Rectal smooth muscle tissue (tissue), 1 donor: ENCODE results near the gene PAPSS2.
A peak's percentile ranks its signal among the peaks of the same experiment; 100 is the strongest.

Source experiments
- H3K27ac ChIP-seq: one replicate; pipeline ENCODE4 v1.7.0; 2013; ENCODE audit warnings: low read depth, low read length, inconsistent platforms
- H3K27me3 ChIP-seq: one replicate; pipeline ENCODE4 v1.7.0; 2013; ENCODE audit warnings: low read length; ENCODE audit not compliant: control insufficient read depth, insufficient read depth
- H3K36me3 ChIP-seq: one replicate; pipeline ENCODE4 v1.7.0; 2013; ENCODE audit warnings: low read length; ENCODE audit not compliant: control insufficient read depth, insufficient read depth
- H3K4me1 ChIP-seq: one replicate; pipeline ENCODE4 v1.7.0; 2013; ENCODE audit warnings: low read length; ENCODE audit not compliant: control insufficient read depth, insufficient read depth
- H3K4me3 ChIP-seq: one replicate; pipeline ENCODE4 v1.7.0; 2013; ENCODE audit warnings: low read length
- H3K9ac ChIP-seq: one replicate; pipeline ENCODE4 v1.7.0; 2013; ENCODE audit warnings: low read length

PAPSS2 gene

DNA sequence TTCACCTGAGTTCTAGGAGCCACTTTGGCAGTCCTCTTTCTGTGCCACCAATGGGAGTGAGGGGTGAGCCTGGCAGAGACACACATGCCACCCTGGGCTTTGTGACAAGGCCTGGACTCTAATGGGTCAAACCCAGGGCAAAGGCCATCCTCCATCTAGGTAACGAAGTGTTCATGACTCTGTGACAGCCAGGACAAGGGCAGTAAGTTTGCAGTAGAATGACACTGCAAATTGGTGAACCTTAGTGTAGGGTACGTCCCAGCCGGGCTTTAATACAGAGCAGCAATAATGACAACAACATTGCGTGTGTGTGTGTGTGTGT, 43.3 kb downstream of the PAPSS2 start:
- Histone ChIP-seq H3K9ac (no peak overlapping the region), H3K4me3 (no peak overlapping the region), H3K36me3 (no peaks in the 10 kb centered on the region), H3K27me3 (no peaks in the 10 kb centered on the region), H3K27ac (no peak overlapping the region), H3K4me1 (no peaks in the 10 kb centered on the region)

DNA sequence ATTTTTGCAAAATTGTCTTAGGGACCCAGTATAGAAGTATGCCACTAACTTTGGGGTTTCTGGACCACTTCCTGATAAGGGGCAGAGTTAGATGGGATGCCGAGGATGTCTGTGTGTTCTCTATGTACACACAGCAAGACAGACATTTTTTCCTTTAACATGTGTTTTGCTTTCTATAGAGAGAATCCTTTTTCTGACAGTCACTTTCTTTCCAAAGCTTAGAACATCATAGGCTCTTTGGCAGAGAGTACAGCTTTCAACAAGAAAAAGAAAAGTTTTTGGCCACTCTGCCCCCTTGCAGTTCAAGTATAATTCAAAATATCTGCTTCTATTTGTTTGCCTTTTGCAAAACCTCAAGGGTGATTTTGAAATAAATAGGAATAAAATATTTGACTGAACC, 44.1 kb downstream of the PAPSS2 start:
- Histone ChIP-seq H3K9ac (no peak overlapping the region), H3K4me3 (no peak overlapping the region), H3K36me3 (no peaks in the 10 kb centered on the region), H3K27me3 (no peaks in the 10 kb centered on the region), H3K27ac (no peak overlapping the region), H3K4me1 (no peaks in the 10 kb centered on the region)

DNA sequence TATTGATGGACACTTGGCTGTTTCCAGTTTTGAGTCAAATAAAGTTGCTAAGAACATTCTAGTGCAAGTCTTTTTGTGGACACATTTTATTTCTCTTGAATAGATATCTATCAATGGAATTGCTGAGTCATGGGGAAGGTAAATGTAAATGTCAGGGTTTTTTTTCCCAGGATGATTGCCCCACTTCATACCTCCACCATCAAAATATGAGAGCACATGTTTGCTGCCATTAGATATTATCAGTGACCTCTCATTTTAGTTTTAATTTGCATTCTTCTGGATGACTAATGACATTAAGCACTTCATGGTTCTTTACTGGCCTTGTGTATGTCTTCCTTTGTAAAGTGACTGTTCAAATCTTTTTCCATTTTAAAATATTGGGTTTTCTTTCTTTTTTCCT, 45.7 kb downstream of the PAPSS2 start:
- Histone ChIP-seq H3K4me1 (no peaks in the 10 kb centered on the region), H3K4me3 (no peak overlapping the region), H3K27me3 (no peaks in the 10 kb centered on the region), H3K27ac (no peak overlapping the region), H3K36me3 (peaks cover 3% of the 10 kb centered on the region), H3K9ac (no peak overlapping the region)

DNA sequence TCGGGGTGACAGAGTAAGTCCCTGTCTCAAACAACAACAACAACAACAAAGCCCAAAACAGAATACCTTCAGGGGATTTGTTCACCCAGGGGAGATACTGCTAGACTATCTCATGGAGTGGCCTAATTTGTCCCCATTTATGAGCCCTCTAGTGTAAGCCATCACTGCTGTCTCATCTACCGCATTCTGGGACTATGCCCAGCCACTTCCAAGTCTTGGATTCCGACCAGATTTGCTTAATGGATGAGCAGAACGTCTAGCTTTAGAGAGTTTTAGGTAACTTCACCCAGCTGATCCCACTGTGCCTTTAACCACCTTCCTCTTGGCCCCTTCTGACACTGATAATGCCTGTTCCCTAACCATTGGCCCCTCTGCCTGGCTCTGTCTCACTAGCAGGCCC, 47.1 kb downstream of the PAPSS2 start:
- Histone ChIP-seq H3K27me3 (no peaks in the 10 kb centered on the region), H3K9ac (no peak overlapping the region), H3K4me3 (no peak overlapping the region), H3K36me3 (peaks cover 3% of the 10 kb centered on the region), H3K27ac (no peak overlapping the region), H3K4me1 (no peaks in the 10 kb centered on the region)

DNA sequence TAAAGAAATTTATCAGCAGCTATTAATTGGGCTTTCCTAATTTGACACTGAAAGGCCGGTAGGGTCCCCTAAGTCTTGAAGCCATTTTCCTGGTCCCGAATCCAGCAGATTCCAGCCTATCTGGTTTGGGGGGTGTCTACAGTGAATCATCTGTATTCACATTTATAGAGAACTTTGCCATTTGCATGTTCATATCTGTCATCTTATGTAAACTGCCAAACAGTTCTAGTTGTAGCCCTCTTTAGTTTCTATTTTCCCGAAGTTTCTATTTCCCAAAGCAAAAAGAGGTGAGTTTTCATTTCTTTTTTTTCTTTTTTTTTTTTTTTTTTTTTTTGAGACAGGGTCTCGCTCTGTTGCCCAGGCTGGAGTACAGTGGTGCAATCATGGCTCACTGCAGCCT, 47.6 kb downstream of the PAPSS2 start:
- H3K4me1 ChIP-seq = no peaks in the 10 kb centered on the region
- no peak overlapping the region for H3K4me3 ChIP-seq
- no peak overlapping the region for H3K27ac ChIP-seq
- H3K36me3 ChIP-seq = peaks cover 3% of the 10 kb centered on the region
- H3K27me3 ChIP-seq = no peaks in the 10 kb centered on the region
- H3K9ac ChIP-seq = no peak overlapping the region

DNA sequence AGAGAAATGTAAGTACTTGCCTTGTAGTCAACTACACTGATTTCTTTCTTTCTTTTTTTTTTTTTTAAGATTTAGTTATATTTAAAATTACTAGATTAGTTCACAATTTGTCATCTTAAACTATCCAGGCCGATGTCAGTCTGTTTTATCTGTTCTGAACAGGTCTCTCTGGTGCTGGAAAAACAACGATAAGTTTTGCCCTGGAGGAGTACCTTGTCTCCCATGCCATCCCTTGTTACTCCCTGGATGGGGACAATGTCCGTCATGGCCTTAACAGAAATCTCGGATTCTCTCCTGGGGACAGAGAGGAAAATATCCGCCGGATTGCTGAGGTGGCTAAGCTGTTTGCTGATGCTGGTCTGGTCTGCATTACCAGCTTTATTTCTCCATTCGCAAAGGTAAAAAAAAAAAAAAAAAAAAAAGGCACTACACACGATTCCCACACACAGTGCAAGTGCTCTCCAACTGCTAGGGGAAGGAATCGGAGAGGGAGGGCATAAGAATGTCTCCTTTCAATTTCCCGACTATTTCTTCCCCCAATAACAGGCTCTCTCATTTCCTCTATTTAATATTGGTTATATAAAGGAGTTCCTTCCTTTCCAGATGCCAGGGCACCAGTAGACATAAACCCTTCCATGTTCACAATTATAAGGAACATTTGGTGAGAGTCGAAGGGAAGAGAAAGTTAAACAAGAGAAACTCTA, 53.4 kb downstream of the PAPSS2 start:
- Histone ChIP-seq H3K36me3 (peaks cover 3% of the 10 kb centered on the region), H3K4me1 (peaks cover 3% of the 10 kb centered on the region), H3K27me3 (no peaks in the 10 kb centered on the region), H3K9ac (no peak overlapping the region), H3K27ac (no peak overlapping the region), H3K4me3 (no peak overlapping the region)

DNA sequence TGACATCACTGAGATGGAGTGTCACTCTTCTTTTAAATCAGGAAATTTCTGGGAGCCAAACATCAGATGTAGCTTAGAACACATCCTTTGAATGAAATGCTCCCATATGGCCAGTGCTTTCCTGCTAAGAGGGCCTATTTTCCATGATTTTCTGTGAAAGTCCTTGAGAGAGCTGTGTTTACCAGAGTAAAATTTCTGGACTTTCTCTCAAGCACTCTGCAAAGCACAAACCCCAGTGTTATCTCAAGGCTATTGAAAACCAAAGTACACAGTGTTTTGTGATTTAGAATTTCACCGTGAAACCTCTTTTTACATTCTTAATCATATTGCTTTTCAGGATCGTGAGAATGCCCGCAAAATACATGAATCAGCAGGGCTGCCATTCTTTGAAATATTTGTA, 54.0 kb downstream of the PAPSS2 start:
- H3K36me3 ChIP-seq = peaks cover 3% of the 10 kb centered on the region
- H3K27ac ChIP-seq = no peak overlapping the region
- no peak overlapping the region for H3K9ac ChIP-seq
- peaks cover 3% of the 10 kb centered on the region for H3K4me1 ChIP-seq
- no peaks in the 10 kb centered on the region for H3K27me3 ChIP-seq
- H3K4me3 ChIP-seq = no peak overlapping the region

DNA sequence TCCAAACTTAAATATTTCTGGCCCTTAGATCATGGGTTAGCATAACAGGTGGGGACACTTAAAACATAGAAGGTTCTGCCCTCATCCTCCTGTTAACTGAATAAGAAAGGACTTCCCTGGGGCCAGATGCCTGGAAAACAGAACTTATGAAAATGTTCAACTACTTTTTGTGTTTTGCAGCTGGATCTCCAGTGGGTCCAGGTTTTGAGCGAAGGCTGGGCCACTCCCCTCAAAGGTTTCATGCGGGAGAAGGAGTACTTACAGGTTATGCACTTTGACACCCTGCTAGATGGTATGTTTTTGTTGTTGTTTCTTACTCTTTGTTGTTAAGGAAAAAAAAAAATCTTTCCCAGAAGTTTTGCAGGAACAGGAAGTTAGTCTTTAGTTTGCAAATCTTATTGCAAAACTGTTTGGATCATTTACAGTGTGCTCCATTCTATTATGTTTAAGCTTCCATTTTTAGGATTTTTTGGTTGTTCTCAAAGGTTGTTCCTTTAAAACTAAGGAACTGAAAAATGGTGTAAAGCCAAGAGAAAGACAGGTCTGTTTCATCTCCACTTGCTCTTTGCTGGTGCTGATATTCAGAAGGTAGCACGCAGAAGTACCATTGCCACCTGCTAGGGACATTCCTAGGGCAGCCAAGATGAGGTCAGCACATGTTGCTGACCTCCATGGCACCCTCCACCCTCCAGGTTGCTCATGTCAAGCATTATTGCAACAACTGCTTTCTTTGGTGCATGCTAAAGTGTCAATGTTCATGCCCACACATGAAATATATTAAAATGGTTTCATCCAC, 56.1 kb downstream of the PAPSS2 start:
- Histone ChIP-seq H3K9ac (no peak overlapping the region), H3K27ac (peak overlapping the region; percentile 36), H3K4me1 (peaks cover 3% of the 10 kb centered on the region), H3K4me3 (no peak overlapping the region), H3K36me3 (no peaks in the 10 kb centered on the region), H3K27me3 (no peaks in the 10 kb centered on the region)

DNA sequence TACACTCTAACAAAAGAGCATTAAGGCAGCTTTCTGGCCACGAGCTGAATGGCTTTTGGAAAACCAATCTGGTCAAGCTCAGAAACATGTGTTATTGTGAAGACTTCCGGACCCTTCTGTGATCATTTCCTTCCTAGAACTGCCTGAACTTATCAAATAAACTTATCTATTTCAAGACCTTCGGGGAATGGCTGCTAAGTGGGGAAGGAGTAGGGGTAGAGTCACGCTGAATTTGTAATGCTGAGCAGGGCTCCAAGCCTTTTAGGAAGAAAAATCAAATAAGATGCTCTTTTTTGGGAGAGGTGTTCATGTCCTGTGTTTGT, 56.6 kb downstream of the PAPSS2 start:
- Histone ChIP-seq H3K36me3 (no peaks in the 10 kb centered on the region), H3K4me1 (peaks cover 3% of the 10 kb centered on the region), H3K9ac (no peak overlapping the region), H3K4me3 (no peak overlapping the region), H3K27ac (no peak overlapping the region), H3K27me3 (no peaks in the 10 kb centered on the region)

DNA sequence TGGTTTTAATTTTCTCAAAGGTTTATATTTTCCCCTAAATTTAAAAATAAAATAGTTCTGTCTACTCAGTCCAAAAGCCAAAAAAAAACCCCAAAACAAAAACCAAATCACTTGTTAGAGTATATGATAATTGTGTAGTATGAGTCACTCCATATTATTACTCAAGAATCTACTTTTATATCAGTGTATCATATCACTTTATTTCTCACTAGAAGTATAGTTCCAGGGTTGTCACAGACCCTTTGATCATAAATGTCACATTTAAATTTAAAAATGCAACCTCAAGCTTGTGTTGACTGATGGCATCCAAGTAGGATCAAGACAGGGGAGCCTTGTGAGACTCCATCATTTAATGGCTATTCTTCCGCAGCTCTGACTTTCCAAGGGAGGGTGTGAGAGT, 61.0 kb downstream of the PAPSS2 start:
- no peaks in the 10 kb centered on the region for H3K4me1 ChIP-seq
- H3K4me3 ChIP-seq = no peak overlapping the region
- H3K27me3 ChIP-seq = no peaks in the 10 kb centered on the region
- H3K9ac ChIP-seq = no peak overlapping the region
- H3K36me3 ChIP-seq = peaks cover 2% of the 10 kb centered on the region
- H3K27ac ChIP-seq = no peak overlapping the region

DNA sequence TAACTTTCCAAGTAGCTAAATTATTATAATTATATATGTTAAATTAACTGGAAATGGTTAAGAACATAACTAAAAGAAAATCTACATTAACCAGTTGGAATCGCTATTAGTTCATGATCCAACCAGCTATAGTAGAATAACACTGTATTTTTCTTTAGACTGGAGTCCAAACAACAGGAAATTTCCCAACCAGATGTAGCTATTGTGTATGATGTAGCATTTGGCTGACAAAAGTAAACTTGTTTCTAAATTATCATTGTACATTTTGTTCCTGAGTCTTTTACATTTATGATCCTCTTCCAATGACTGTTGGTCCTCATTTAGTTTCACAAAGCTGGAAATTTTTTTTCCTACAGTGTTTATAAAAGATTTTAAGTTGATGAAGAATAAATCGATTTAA, 62.1 kb downstream of the PAPSS2 start:
- Histone ChIP-seq H3K9ac (no peak overlapping the region), H3K4me3 (no peak overlapping the region), H3K27ac (no peak overlapping the region), H3K4me1 (no peaks in the 10 kb centered on the region), H3K27me3 (no peaks in the 10 kb centered on the region), H3K36me3 (peaks cover 2% of the 10 kb centered on the region)

DNA sequence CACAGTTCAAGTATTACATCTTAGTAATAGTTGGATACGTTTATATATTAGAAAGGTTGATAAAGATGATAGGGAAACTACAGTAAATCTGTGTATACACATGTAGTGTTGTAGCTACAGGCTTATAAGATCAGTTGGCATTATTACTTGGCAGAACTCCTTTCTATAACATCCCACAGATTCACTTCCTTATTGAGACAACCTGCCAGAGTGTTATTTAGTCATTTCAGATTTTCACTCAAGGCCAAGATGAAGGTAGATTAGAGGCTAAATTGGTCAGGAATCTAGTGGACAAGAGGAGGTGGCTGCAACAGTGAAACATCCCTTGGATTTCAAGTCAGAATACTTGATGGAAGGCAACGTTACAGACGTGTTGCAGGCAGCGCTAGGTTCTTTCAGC, 63.0 kb downstream of the PAPSS2 start:
- no peak overlapping the region for H3K9ac ChIP-seq
- peaks cover 6% of the 10 kb centered on the region for H3K36me3 ChIP-seq
- H3K27me3 ChIP-seq = no peaks in the 10 kb centered on the region
- no peak overlapping the region for H3K27ac ChIP-seq
- H3K4me1 ChIP-seq = no peaks in the 10 kb centered on the region
- no peak overlapping the region for H3K4me3 ChIP-seq

DNA sequence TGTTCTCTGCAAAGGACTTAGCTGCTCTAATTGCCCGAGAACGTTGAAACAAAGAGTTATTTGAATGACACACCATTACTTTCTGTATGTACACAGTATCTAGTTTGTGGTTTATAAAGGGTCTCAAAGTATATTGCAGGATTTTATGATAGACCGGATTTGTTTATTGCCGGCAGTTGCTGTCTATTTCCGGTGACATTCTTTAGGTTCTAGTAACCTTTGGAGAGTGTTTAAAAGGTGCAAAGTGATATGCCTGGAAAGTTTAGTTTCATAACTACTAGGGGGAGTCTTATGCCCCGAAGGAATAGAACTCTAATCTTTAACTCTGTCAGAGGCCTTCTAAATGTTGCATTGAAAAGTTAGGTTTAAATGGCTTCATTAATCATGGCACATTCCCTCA, 63.8 kb downstream of the PAPSS2 start:
- no peak overlapping the region for H3K9ac ChIP-seq
- no peak overlapping the region for H3K4me3 ChIP-seq
- no peaks in the 10 kb centered on the region for H3K4me1 ChIP-seq
- peaks cover 6% of the 10 kb centered on the region for H3K36me3 ChIP-seq
- H3K27me3 ChIP-seq = no peaks in the 10 kb centered on the region
- no peak overlapping the region for H3K27ac ChIP-seq
